Activated naive CD4-positive, alpha-beta T cell treated with Interleukin-2 at 50 U/mL for 16 hours (primary cell): ENCODE results near the gene IER3IP1.

Experiments
- DNase-seq: peaks from one replicate; pipeline ENCODE4 v3.0.0-alpha.2; 2020

IER3IP1 gene

GRCh38 chr18:47151439-47151838, 24.7 kb downstream of the IER3IP1 start:
- DNase-seq, result no peak

- DNase-seq, result peak; percentile 7
These were observed 25.3 kb downstream of the IER3IP1 start for GRCh38 chr18:47150824-47151366.

- DNase-seq, result peak; percentile 85
These were observed 25.9 kb downstream of the IER3IP1 start, which contains the start of gene HDHD2 for GRCh38 chr18:47150029-47150823. Gene HDHD2, minus strand, starts transcription at chr18:47150500. Its CDS starts 14,061 bp downstream, at chr18:47136439.

GRCh38 chr18:47149457-47150028, 26.6 kb downstream of the IER3IP1 start:
- DNase-seq, result no peak

- no peak for DNase-seq
These were observed 30.0 kb downstream of the IER3IP1 start for GRCh38 chr18:47146206-47146605.

GRCh38 chr18:47143899-47144485, 32.2 kb downstream of the IER3IP1 start:
- DNase-seq, result no peak

GRCh38 chr18:47143153-47143552, 33.0 kb downstream of the IER3IP1 start:
- DNase-seq, result no peak

- no peak for DNase-seq
These were observed 34.9 kb downstream of the IER3IP1 start for GRCh38 chr18:47141289-47141688.

GRCh38 chr18:47121146-47121545, 55.0 kb downstream of the IER3IP1 start:
- DNase-seq, result no peak

GRCh38 chr18:47120428-47120827, 55.7 kb downstream of the IER3IP1 start:
- DNase-seq, result no peak

GRCh38 chr18:47118981-47119380, 57.2 kb downstream of the IER3IP1 start:
- no peak for DNase-seq

- no peak for DNase-seq
These were observed 61.0 kb downstream of the IER3IP1 start for GRCh38 chr18:47115205-47115604.

GRCh38 chr18:47113796-47114540, 62.2 kb downstream of the IER3IP1 start:
- DNase-seq, result no peak

- no peak for DNase-seq
These were observed 65.5 kb downstream of the IER3IP1 start for GRCh38 chr18:47110492-47111274.

GRCh38 chr18:47109720-47110119, 66.4 kb downstream of the IER3IP1 start:
- no peak for DNase-seq

GRCh38 chr18:47108998-47109405, 67.2 kb downstream of the IER3IP1 start:
- DNase-seq, result no peak

GRCh38 chr18:47108373-47108772, 67.8 kb downstream of the IER3IP1 start:
- DNase-seq, result no peak
